GM21447 (cell line): ENCODE results near the gene RLIM.
A peak's percentile ranks its signal among the peaks of the same experiment; 100 is the strongest.
"Not testable (repeated sequence)": the region's sequence is repeated elsewhere in the genome, so short reads cannot be mapped to it uniquely, and the experiment has no call there.

Source experiments
- ATAC-seq: cut with Tn5 transposase; IDR thresholded peaks from one replicate; pipeline ENCODE4 v1.9.1; 2021; ENCODE audit not compliant: unreplicated experiment

Gene RLIM, protein sequence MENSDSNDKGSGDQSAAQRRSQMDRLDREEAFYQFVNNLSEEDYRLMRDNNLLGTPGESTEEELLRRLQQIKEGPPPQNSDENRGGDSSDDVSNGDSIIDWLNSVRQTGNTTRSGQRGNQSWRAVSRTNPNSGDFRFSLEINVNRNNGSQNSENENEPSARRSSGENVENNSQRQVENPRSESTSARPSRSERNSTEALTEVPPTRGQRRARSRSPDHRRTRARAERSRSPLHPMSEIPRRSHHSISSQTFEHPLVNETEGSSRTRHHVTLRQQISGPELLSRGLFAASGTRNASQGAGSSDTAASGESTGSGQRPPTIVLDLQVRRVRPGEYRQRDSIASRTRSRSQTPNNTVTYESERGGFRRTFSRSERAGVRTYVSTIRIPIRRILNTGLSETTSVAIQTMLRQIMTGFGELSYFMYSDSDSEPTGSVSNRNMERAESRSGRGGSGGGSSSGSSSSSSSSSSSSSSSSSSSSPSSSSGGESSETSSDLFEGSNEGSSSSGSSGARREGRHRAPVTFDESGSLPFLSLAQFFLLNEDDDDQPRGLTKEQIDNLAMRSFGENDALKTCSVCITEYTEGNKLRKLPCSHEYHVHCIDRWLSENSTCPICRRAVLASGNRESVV

GRCh38 chrX:74614093-74614909 is at the start of gene RLIM:
Gene RLIM, minus strand, starts transcription at chrX:74614624. Its CDS starts 18,647 bp downstream, at chrX:74595977.
- peak; percentile 97 for ATAC-seq

GRCh38 chrX:74656079-74656745 is 41.8 kb upstream of the RLIM start:
- ATAC-seq, result no peak

DNA sequence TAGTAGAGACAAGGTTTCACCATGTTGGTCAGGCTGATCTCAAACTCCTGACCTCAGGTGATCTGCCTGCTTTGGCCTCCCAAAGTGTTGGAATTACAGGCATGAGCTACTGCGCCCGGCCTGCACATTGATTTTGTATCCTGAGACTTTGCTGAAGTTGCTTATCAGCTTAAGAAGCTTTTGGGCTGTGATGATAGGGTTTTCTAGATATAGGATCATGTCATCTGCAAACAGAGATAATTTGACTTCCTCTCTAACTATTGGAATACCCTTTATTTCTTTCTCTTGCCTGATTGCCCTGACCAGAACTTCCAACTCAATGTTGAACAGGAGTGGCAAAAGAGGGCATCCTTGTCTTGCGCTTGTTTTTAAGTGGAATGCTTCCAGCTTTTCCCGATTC is 40.5 kb upstream of the RLIM start:
- ATAC-seq, result not testable (repeated sequence)

DNA sequence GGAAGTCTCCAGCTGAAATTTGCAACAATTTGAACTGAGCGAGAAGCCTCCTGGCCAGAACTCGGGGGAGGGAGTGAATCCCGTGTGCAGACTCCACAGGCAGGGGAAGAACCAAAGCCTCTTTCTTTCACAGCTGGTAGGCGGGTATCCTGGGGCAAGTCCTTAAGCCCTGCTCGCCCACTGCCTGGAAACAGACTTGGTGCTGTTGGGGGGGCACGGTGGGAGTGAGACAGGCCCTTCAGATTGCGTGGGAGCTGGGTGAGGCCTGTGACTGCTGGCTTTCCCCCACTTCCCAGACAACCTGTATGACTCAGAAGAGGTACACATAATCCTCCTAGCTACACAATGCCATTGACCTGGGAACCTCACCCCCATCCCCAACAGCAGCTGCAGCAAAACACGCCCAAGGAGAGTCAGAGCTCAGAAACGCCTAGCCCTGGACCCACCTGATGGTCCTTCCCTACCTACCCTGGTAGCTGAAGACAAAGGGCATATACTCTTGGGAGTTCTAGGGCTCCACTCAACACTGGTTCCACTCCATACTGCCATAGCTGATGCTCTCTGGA is 22.4 kb upstream of the RLIM start:
- no peak for ATAC-seq

DNA sequence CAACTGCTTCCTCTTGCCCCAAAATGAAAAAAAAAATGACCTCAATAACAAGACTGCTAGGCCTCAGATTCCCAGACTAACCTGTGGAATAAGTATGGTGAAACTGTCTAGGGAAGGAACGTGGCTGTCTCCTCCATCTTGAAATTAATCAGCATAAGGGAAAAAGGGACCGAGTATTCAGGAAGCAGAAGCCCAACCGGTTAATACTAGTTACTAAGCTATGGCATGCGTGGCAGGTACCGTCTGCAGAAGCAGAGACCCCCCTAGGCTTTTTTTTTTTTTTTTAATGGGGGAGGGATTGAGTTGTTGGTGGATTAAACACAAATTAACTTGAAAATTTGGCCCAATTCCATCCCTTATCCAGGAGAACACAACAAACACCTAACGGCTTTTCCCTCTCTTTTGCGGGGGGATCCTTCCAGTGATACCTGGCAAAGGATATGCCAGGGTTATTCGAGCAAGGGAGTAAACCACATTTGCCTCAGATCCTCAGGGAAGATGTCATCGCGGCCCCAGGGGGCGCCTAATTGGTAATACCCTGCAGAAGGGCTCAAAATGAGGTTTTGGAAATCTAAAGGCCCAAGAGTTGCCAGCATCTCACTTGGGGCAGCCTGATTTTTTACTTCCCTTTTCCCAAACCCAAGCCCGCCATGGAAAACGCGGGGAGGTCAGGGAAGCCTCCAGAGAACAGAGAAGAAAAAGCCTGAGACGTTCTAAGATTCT is 893 bp downstream of the RLIM start:
- peak; percentile 4 for ATAC-seq

GRCh38 chrX:74606799-74607198 is 7.6 kb downstream of the RLIM start:
- no peak for ATAC-seq

GRCh38 chrX:74606342-74606741 is 8.1 kb downstream of the RLIM start:
- no peak for ATAC-seq

GRCh38 chrX:74603040-74603439 is 11.4 kb downstream of the RLIM start:
- no peak for ATAC-seq

DNA sequence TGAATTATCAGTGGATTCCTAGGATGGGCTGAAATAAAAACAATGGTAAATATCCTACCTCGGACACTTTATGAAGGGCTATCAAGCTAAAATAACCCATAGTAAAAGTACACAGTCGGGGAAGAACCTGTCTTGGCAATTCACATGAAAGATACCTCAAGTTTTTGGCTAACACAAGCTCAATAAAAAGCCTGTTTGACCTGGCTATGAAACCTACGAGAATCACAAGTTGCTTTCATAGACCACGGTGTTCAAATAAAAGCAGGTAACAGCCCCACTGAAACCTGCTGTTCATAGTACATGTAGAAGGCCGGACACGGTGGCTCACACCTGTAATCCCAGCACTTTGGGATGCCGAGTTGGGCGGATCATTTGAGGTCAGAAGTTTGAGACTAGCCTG is 12.3 kb downstream of the RLIM start:
- no peak for ATAC-seq

- ATAC-seq, result no peak
These were observed 20.8 kb downstream of the RLIM start for GRCh38 chrX:74593593-74593992.

- ATAC-seq, result no peak
These were observed 28.7 kb downstream of the RLIM start for GRCh38 chrX:74585766-74586165.

GRCh38 chrX:74579597-74580198 is 34.7 kb downstream of the RLIM start:
- ATAC-seq, result no peak

- ATAC-seq, result no peak
These were observed 36.3 kb downstream of the RLIM start for GRCh38 chrX:74578137-74578536.

- ATAC-seq, result no peak
These were observed 57.0 kb downstream of the RLIM start for GRCh38 chrX:74557378-74557777.

DNA sequence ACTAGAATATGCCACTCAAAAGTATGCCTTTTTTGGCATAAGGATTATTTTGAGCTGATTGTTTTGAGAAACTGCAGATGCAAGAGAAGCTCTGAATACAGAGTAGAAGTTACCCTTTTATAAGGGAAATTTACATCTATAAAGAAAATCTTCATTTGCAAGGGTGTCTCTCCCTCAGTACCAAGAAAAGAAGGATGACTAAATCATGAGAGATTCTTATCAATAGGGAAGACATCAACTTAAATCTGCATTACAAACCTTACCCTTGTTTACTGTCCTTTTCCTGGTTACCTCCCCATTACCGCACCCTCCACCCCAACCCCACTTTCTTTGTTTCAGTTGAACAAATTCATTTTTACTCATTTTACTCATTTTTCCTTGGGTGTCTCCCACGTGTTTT is 62.5 kb downstream of the RLIM start:
- ATAC-seq, result no peak

GRCh38 chrX:74550295-74550802 is 64.1 kb downstream of the RLIM start:
- ATAC-seq, result peak; percentile 96

GRCh38 chrX:74546984-74547383 is 67.4 kb downstream of the RLIM start:
- ATAC-seq, result no peak

DNA sequence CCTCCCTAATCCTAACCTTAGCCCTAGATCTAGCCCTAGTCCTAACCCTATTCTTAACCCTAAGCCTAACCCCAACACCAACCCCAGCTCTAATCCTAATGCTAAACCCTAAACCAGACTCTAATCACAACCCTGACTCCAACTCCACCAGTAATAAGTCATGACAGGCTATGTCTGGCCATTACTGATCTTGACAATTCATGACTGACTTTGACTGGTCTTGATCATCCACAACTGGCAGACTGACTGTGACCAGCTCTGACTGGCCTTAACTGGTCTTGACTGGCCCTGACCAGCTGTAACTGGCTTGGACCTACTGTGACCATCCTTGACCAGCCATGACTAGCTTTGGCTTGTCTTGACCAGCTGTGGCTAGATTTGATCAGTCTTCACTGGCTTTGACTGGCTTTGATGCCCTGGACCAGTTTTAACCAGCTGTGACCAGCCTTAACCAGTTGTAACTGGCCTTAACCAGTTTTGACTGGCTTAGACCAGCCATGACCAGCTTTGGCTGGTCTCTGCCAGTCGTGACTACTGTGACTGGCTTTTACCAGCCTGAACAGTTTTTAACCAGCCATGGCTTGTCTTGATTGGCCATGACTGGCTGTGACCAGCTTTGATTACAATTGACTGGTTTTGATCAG is 68.4 kb downstream of the RLIM start:
- ATAC-seq, result no peak

DNA sequence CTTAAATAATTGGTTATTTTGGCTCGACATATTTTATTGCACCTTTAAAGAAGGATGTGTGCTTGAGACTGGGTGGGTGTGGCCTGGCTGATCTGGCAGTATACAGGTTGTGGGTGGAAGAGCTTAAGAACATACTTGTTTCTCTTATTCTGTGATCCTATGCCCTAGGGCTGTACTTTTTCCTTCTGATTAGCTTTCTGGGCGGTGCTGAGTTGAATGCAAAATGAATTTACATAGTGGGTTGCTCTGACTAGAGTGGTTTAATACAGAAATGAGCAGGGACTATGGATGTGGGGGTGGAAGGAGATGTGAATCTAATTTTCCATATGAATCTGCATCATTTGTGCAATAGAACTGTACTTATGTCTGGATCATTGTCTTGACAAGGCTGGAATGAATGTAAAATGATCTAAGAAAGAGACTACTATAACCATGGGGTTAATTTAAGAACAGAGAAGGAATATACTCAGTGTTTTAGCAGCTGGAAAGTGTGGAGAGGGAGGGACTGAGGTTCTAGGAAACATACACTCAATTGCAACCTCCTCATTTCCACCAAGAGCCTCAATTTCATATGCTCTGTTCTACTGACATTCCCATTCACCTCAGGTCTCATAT is 73.7 kb downstream of the RLIM start:
- ATAC-seq, result no peak
